D721Med (cell line): Measurements from ENCODE around the gene ROBO1.

ENCODE experiments used
- DNase-seq: peaks from one replicate; pipeline ENCODE4 v3.0.0; 2011; ENCODE audit warnings: low spot score; ENCODE audit not compliant: insufficient read length
- FAIRE-seq: peaks from 2 replicates; lab custom pipeline; 2011; peaks lifted over from hg19 to GRCh38; lab: Jason Lieb, UNC
- TF ChIP-seq, protein P1 (sequence below): IDR thresholded peaks from 2 replicates; pipeline ENCODE4 v1.5.1; 2012; ENCODE audit warnings: mild to moderate bottlenecking, control low read depth; ENCODE audit not compliant: insufficient read depth; ENCODE audit errors: missing control alignments

ROBO1 gene

DNA sequence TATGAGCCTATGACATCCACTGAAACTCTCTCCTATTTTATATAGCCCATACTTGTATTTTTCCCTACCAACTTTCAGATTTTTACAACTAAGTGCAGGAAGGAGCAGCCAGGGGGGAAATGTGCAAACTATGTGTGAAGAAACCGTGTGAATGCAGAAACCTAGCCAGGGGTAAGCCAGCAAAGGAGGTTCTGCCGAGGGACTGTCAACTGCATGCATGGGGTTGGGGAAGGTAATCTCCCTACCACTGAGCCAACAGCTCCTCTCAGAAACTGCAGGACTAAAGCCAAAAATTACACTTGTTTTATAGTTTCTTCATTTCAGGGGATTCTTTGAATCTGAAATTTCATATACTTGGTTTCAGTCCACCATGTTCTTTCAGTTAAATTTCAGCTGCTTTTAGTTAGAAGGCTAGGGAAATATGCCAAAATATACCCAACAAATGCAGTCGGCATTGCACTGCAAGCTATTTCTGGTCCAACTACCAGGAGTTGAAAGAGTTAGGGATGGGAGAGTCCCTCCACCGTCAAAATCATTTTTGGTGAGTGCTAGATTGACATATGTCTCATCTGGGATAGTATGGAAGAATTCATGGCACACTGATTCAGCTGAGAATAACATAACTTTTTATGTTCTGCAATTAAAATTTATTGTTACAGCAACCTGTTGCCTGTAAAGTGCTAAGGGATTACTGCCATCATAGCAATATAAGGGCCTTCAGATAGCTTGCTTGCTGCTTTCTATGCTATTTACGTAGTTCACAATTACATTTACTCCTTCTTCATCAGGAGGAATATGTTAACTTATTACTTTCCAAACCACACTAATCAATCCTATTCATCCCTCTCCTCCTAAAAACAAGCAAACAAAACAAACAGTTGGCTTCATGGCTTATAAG lies 904.2 kb downstream of the ROBO1 start:
- no peak for FAIRE-seq
- TF ChIP-seq, protein P1, sequence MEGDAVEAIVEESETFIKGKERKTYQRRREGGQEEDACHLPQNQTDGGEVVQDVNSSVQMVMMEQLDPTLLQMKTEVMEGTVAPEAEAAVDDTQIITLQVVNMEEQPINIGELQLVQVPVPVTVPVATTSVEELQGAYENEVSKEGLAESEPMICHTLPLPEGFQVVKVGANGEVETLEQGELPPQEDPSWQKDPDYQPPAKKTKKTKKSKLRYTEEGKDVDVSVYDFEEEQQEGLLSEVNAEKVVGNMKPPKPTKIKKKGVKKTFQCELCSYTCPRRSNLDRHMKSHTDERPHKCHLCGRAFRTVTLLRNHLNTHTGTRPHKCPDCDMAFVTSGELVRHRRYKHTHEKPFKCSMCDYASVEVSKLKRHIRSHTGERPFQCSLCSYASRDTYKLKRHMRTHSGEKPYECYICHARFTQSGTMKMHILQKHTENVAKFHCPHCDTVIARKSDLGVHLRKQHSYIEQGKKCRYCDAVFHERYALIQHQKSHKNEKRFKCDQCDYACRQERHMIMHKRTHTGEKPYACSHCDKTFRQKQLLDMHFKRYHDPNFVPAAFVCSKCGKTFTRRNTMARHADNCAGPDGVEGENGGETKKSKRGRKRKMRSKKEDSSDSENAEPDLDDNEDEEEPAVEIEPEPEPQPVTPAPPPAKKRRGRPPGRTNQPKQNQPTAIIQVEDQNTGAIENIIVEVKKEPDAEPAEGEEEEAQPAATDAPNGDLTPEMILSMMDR: no peak
- no peak for DNase-seq

DNA sequence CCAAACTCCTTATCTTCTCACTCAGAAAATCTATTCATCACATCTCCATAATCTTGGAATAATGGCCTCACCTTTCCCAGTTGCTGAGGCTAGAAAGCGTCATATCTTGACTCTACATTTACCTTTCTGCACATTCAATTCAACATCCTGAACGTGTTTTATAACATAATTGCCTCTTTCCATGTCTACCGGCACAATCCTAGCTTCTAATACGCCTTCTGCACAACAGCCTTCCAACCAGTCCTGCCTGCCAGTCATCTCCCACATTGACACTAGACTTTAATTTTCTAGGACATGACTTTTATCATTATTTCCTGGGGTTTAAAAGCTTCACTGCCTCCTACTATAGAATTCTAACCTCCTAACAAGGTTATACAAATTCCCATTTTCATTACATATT lies 906.6 kb downstream of the ROBO1 start:
- TF ChIP-seq, protein P1: no peak
- DNase-seq (no peak), FAIRE-seq (no peak)

DNA sequence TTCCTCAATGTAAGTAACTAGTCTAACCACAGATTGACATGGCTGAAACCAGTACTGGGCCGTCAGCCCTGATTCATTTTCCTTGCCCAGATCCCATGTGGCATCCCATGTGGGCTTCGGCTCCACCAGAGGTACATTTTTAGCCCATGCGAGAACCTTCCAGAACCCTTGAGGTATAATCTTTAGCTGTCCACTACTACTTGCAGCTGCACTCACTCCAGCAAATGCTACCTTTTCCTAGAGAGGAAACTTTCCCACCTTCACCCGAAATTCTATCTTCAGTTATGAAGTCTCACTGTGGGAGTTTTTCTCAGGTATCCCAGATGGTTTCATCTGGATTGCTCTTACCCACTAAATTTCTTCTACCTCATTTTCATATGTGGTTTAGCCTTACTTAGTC lies 907.2 kb downstream of the ROBO1 start:
- DNase-seq: no peak
- FAIRE-seq: peak; percentile 63
- TF ChIP-seq, protein P1: no peak

DNA sequence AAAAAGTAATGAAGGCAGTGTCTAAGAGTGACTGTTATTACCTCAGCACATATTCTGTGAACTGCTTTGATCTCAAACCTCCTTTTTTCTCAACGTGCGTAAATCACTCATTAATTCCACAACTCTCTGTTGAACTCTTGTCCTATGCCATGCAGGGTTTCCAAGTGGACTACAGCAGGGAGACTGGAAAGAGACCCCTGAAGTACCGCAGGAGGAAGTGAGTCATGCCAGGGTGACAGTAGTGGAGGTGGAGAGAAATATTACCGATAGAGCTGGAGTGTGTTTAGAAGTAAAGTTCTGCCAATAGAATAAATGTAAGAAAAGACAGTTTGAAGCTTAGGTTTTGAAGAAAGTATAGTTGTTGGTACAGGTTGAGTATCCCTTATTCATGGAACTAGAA lies 908.9 kb downstream of the ROBO1 start:
- FAIRE-seq (no peak), DNase-seq (no peak)
- TF ChIP-seq, protein P1: no peak

DNA sequence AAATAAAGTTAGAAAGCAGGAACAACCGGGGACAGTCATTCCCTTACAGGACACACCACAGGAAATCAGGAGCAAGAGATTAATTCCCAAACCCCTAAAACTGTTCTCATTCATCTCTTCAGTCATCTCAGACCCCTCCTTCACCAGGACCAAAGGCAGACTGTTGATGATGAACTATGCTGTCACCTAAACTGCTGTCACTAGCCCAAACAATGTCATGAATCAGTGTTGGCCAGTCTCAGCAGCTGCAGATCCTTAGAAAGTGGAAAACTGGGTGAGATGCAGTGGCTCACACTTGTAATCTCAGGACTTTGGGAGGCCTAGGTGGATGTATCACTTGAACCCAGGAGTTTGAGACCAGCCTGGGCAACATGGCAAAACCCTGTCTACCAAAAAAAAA lies 909.6 kb downstream of the ROBO1 start:
- FAIRE-seq: no peak
- TF ChIP-seq, protein P1: no peak

DNA sequence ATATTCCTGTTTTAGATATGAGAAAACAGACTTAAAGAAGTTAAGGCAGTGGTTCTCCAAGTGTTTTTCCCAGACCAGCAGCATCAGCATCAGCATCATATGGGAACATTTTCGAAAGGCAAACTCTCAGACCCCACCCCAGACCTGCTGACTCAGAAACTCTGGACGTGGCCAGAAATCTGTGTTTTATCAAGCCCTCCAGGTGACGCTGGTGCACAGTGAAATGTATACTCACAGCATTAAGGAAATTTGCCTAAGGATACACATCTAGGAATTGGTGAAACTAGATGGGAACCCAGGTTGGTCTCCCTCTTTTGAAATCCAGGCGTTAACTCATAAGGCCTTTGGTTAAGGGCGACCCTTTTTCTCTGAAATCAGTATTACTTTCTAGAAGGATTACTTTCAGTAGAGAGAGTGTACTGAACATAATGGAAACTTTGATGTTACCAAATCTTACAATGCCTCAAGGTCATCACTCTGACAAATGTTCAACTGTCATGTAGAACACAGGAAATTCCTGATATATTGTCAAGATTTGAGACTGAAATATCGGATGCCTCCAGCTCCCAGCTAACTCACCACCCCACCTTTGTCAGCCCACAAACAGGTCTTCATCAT lies 910.2 kb downstream of the ROBO1 start:
- DNase-seq (no peak), FAIRE-seq (no peak)
- TF ChIP-seq, protein P1: peak; percentile 29

More for the DNA sequence above, 909.6 kb downstream of the ROBO1 start:
- no peak for DNase-seq

DNA sequence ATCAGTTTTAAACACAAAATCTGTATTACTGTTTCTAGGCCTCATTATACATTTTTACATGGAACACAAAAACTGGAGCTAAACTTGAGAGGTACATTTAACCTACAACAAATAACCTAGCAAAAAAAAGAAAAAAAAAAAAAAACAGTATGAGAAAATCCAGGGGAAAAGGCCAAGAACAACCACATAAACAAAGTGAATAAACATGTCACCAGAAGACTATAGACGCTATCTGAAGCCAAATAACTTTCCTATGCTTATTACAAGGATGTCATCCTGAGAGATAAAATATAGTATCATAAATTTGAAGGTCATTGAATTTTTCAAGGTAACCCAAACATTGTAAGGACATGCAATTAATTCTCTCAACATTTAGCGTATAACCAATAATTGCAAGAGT lies 911.6 kb downstream of the ROBO1 start:
- DNase-seq: no peak
- TF ChIP-seq, protein P1: no peak
- no peak for FAIRE-seq
